GM19324 (cell line): Measurements from ENCODE around the gene RASEF.
"Not testable (repeated sequence)": the region's sequence is repeated elsewhere in the genome, so short reads cannot be mapped to it uniquely, and the experiment has no call there.

Experiments
- ATAC-seq: cut with Tn5 transposase; IDR thresholded peaks from one replicate; pipeline ENCODE4 v1.9.1; 2021; ENCODE audit warnings: mild to moderate bottlenecking, moderate library complexity; ENCODE audit not compliant: unreplicated experiment, low FRiP score

Gene RASEF

GRCh38 chr9:82987370-82988189 is 75.4 kb downstream of the RASEF start:
- ATAC-seq, result no peak

DNA sequence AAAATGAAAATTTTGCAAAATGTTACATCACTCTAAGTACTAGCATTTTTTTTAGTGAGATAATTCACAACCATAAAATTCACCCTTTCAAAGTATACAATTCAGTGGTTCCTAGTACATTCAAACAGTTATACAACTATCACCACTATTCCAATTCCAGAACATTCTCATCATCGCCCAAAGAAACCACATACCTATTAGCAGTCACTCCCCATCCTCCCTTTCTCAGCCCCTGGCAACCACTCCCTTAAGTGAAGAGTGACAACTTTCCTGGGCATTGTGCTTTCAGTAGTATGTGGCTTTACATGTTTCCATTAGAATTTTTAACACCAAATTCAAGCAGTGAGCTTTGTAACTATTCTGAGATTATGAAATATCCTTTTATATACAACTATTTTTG is 81.4 kb downstream of the RASEF start:
- no peak for ATAC-seq

- no peak for ATAC-seq
These were observed 87.8 kb downstream of the RASEF start for GRCh38 chr9:82975176-82975575.

GRCh38 chr9:82972446-82972845 is 90.5 kb downstream of the RASEF start:
- ATAC-seq, result no peak

DNA sequence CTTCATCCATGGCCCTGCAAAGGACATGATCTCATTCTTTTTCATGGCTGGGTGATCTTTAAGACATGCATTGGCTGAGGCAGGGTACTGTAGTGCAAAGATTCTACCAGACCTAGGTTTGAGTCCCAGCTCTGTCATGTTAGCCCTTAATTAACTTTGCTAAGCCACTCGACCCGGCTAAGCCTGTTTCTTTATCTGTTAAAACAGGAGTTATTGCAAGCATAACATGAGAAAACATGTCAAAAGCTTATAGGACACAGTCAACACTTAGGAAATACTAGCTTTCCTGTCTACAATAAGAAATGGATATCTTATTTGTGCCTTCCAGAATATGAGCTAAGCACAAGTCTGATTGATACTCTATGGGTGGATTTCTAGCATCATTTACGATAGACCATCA is 92.6 kb downstream of the RASEF start:
- ATAC-seq, result no peak

DNA sequence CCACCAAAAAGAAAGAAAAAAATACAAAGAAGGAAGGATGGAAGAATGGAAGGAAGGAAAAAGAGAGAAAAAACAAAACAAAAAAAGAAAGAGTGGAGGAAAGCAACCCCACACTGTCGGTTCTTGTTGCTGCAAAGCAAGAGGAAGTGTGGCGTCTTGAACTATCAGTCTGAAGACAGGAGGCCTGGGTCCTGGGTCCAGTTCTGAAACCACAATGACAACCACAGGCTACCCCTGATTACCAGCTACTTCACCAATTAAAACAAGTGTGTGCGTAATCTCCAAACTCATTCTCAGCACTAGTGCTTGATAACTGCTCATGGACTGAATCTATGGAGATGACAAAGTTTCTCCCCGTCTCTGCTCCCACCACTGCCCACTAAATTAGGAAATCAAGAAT is 93.7 kb downstream of the RASEF start:
- ATAC-seq, result no peak

- no peak for ATAC-seq
These were observed 94.1 kb downstream of the RASEF start for GRCh38 chr9:82968816-82969215.

- ATAC-seq, result no peak
These were observed 94.6 kb downstream of the RASEF start for GRCh38 chr9:82968388-82968787.

- peak; percentile 82 for ATAC-seq
These were observed 101.3 kb downstream of the RASEF start for GRCh38 chr9:82961504-82962125.

GRCh38 chr9:82957529-82958379 is 105.2 kb downstream of the RASEF start:
- no peak for ATAC-seq

DNA sequence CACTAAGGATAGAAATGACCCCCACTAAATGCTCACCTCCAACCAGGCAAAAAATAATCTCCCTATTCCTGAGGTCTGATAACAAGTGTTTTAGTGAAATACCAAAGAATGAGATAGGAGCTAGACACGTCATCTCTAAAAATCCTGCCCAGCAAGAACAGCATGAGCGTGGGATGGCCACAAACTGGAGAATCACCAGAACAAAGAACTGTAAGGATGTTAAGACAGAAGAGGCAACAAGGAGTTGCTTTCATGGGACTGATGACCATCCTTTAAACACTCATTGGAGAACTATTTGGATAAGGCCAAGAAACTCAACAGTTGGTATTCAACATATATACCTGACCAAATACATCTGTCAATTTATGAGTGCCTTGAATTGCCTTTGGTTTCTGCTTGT is 113.7 kb downstream of the RASEF start:
- no peak for ATAC-seq

DNA sequence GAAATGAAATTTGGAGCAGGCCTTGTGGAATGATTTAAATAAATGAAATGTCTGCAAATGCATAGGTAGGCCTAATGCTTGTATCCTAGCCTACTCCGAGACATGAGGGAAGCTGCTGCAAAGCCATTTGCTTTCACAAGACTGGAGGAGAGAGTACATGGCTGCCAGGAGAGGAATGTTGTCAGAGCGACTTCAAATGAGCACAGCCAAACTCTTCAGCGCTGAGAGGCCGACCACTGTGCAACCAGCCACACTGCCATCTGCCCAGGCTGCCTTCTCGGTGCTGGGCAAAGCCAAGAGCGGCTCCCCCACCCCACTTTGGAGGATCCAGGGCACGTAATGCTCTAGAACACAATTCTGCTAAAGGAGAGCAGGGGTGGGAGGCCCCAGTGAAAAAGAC is 122.6 kb downstream of the RASEF start:
- no peak for ATAC-seq

- no peak for ATAC-seq
These were observed 123.5 kb downstream of the RASEF start for GRCh38 chr9:82939451-82939850.

- no peak for ATAC-seq
These were observed 124.3 kb downstream of the RASEF start for GRCh38 chr9:82938426-82939218.

- not testable (repeated sequence) for ATAC-seq
These were observed 126.4 kb downstream of the RASEF start for GRCh38 chr9:82936561-82936960.

GRCh38 chr9:82934949-82935348 is 128.0 kb downstream of the RASEF start:
- ATAC-seq, result no peak

- ATAC-seq, result not testable (repeated sequence)
These were observed 128.9 kb downstream of the RASEF start for GRCh38 chr9:82934025-82934424.

- ATAC-seq, result no peak
These were observed 132.8 kb downstream of the RASEF start for GRCh38 chr9:82930116-82930515.
